ENCODE measurements around the gene TUBGCP2. TPM values are rescaled to one million over a fixed set of nuclear protein-coding genes. Genes with fewer than 3 reads are reported as not detected.

TUBGCP2 gene
- total and polyA plus RNA-seq, 9 of the 15 experiments (the other 6 are each of a cell fraction or from before 2014, with no cell fraction given): 4.3 to 56.6 (median 28.4) TPM

GRCh38 chr10:133260895-133261725, 47.6 kb downstream of the TUBGCP2 start (continued):
- TF ChIP-seq CHD7 (IDR thresholded peaks at IDR 0.05; ENCODE audit: low read depth, low read length) (no peak), FOS (IDR thresholded peaks at IDR 0.05; ENCODE audit: extremely low read depth, insufficient read length) (no peak), SREBF2 (CRISPR knock-in tag; IDR thresholded peaks at IDR 0.05) (no peak), ZFX (CRISPR knock-in tag; IDR thresholded peaks at IDR 0.05) (0 out of 2 replicates have a peak, but pooled peaks have one; percentile 25), ZNF224 (CRISPR knock-in tag; IDR thresholded peaks at IDR 0.05) (no peak), NCOR1 (IDR thresholded peaks at IDR 0.05) (no peak), RBM17 (IDR thresholded peaks at IDR 0.05; ENCODE audit: borderline replicate concordance, low read depth, low read length) (no peak), ATF2 (CRISPR knock-in tag; IDR thresholded peaks at IDR 0.05) (no peak), ZBTB7A (IDR thresholded peaks at IDR 0.05; ENCODE audit: borderline replicate concordance, control insufficient read depth, low read depth, low read length) (no peak; the same call in 1 of the 2 replicates)
- TF ChIP-seq, protein P1, sequence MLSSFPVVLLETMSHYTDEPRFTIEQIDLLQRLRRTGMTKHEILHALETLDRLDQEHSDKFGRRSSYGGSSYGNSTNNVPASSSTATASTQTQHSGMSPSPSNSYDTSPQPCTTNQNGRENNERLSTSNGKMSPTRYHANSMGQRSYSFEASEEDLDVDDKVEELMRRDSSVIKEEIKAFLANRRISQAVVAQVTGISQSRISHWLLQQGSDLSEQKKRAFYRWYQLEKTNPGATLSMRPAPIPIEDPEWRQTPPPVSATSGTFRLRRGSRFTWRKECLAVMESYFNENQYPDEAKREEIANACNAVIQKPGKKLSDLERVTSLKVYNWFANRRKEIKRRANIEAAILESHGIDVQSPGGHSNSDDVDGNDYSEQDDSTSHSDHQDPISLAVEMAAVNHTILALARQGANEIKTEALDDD (IDR thresholded peaks at IDR 0.05): no peak
- TF ChIP-seq, protein P2, sequence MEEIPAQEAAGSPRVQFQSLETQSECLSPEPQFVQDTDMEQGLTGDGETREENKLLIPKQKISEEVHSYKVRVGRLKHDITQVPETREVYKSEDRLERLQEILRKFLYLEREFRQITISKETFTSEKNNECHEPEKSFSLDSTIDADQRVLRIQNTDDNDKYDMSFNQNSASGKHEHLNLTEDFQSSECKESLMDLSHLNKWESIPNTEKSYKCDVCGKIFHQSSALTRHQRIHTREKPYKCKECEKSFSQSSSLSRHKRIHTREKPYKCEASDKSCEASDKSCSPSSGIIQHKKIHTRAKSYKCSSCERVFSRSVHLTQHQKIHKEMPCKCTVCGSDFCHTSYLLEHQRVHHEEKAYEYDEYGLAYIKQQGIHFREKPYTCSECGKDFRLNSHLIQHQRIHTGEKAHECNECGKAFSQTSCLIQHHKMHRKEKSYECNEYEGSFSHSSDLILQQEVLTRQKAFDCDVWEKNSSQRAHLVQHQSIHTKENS (CRISPR knock-in tag; IDR thresholded peaks at IDR 0.05): no peak
